Liver (tissue), 9 donors: ENCODE results near the gene DACH1. TPM values are rescaled to one million over a fixed set of nuclear protein-coding genes. Genes with fewer than 3 reads are reported as not detected.

Experiments
- DNase-seq: peaks from one replicate; pipeline ENCODE4 v3.0.0-alpha.2; 2017; ENCODE audit warnings: low spot score
- H3K27ac ChIP-seq, 2 donors: one replicate each; pipeline ENCODE4 v1.7.0; 2013; ENCODE audit warnings: inconsistent platforms in 2 of 2, low read length in 2 of 2, control low read depth in 1 of 2, low read depth in 1 of 2, mild to moderate bottlenecking in 1 of 2
- H3K27me3 ChIP-seq, 4 donors: one replicate each; pipeline versions ENCODE4 v1.6.1 to v1.7.0; 2013; ENCODE audit warnings: low read length in 3 of 4, inconsistent platforms in 1 of 4, mild to moderate bottlenecking in 1 of 4, moderate library complexity in 1 of 4; ENCODE audit not compliant: control insufficient read depth in 4 of 4, insufficient read depth in 4 of 4
- H3K36me3 ChIP-seq, 4 donors: one replicate each; pipeline versions ENCODE4 v1.6.1 to v1.7.0; 2013; ENCODE audit warnings: low read length in 3 of 4, mild to moderate bottlenecking in 3 of 4, low read depth in 1 of 4, moderate library complexity in 1 of 4; ENCODE audit not compliant: control insufficient read depth in 4 of 4, insufficient read depth in 3 of 4
- H3K4me1 ChIP-seq, 4 donors: one replicate each; pipeline versions ENCODE4 v1.6.1 to v1.7.0; 2013; ENCODE audit warnings: low read length in 3 of 4, mild to moderate bottlenecking in 3 of 4, moderate library complexity in 1 of 4; ENCODE audit not compliant: control insufficient read depth in 4 of 4, insufficient read depth in 4 of 4
- H3K4me3 ChIP-seq, 3 donors: one replicate each; pipeline versions ENCODE4 v1.6.1 to v1.7.0; 2013; ENCODE audit warnings: low read length in 3 of 3, control low read depth in 1 of 3, low read depth in 1 of 3, mild to moderate bottlenecking in 1 of 3
- H3K9ac ChIP-seq, 2 donors: one replicate each; pipeline ENCODE4 v1.7.0; 2013; ENCODE audit warnings: low read length in 2 of 2, mild to moderate bottlenecking in 2 of 2, moderate library complexity in 2 of 2, control low read depth in 1 of 2, low read depth in 1 of 2
- H3K9me3 ChIP-seq, 4 donors: one replicate each; pipeline versions ENCODE4 v1.6.1 to v1.7.0; 2013; ENCODE audit warnings: low read length in 3 of 4; ENCODE audit not compliant: control insufficient read depth in 4 of 4
- EGR1 ChIP-seq, 2 donors: IDR thresholded peaks; 2 replicates each; pipeline ENCODE4 v1.6.1; 2016 to 2018; ENCODE audit warnings: antibody characterized with exemption in 2 of 2, low read depth in 2 of 2
- FOXA1 ChIP-seq: IDR thresholded peaks from 2 replicates; pipeline ENCODE4 v1.6.1; 2016; ENCODE audit warnings: antibody characterized with exemption
- GABPA ChIP-seq, 2 donors: IDR thresholded peaks in 1 of 2; conservative IDR thresholded peaks in 1 of 2; 2 replicates each; pipeline ENCODE4 v1.6.1; 2016; ENCODE audit warnings: antibody characterized with exemption in 2 of 2, mild to moderate bottlenecking in 1 of 2, moderate library complexity in 1 of 2
- HNF4A ChIP-seq, 2 donors: conservative IDR thresholded peaks; 2 replicates each; pipeline ENCODE4 v1.6.1; 2016; ENCODE audit warnings: antibody characterized with exemption in 2 of 2, mild to moderate bottlenecking in 2 of 2
- HNF4G ChIP-seq: IDR thresholded peaks from 2 replicates; pipeline ENCODE4 v1.6.1; 2016; ENCODE audit warnings: antibody characterized with exemption
- MAX ChIP-seq: IDR thresholded peaks from 2 replicates; pipeline ENCODE4 v1.6.1; 2016; ENCODE audit warnings: antibody characterized with exemption
- NR2F2 ChIP-seq: IDR thresholded peaks from 2 replicates; pipeline ENCODE4 v1.6.1; 2016; ENCODE audit warnings: antibody characterized with exemption
- RAD21 ChIP-seq, 2 donors: IDR thresholded peaks; 2 replicates each; pipeline ENCODE4 v1.6.1; 2016; ENCODE audit warnings: antibody characterized with exemption in 2 of 2, mild to moderate bottlenecking in 2 of 2
- REST ChIP-seq: IDR thresholded peaks from 2 replicates; pipeline ENCODE4 v1.6.1; 2016; ENCODE audit warnings: antibody characterized with exemption, mild to moderate bottlenecking
- RXRA ChIP-seq, 2 donors: IDR thresholded peaks; 2 replicates each; pipeline ENCODE4 v1.6.1; 2017 to 2018; ENCODE audit warnings: antibody characterized with exemption in 2 of 2, mild to moderate bottlenecking in 1 of 2
- TAF1 ChIP-seq: conservative IDR thresholded peaks from 2 replicates; pipeline ENCODE4 v1.6.1; 2016; ENCODE audit warnings: antibody characterized with exemption, mild to moderate bottlenecking
- YY1 ChIP-seq: IDR thresholded peaks from 2 replicates; pipeline ENCODE4 v1.6.1; 2016; ENCODE audit warnings: antibody characterized with exemption, mild to moderate bottlenecking
- WGBS: extraction: QIAGEN DNeasy Blood & Tissue Kit; methylation state at CpG from one replicate; pipeline ENCODE4 v1.1.7; 2013; 5-methylcytosine and 5-hydroxymethylcytosine counted together
- polyA plus RNA-seq, 2 donors: library from polyadenylated mRNA; stranded (reverse) in 1 of 2; unstranded in 1 of 2; fragments of 200-250 nt in 1 of 2; fragments of >200 nt in 1 of 2; fragmentation: Nextera tagmentation in 1 of 2; extraction: Ambion mirVana in 1 of 2; gene quantifications; one replicate each; pipeline versions ENCODE4 v1.2.1 to v1.2.3, GENCODE V29; 2013 to 2015
- total RNA-seq, 2 donors: library from RNA; depleted of rRNA; stranded (reverse); fragments of >200 nt; gene quantifications; one replicate each; pipeline ENCODE4 v1.2.3, GENCODE V29; 2014
- TF ChIP-seq, protein P1 (sequence below): fragments of 150-350 bp; IDR thresholded peaks from 2 replicates; pipeline ENCODE4 v1.5.1; 2017; ENCODE audit warnings: improper control_type of control experiment, low read depth, low read length; ENCODE audit not compliant: missing input control
- TF ChIP-seq, protein P2 (sequence below): IDR thresholded peaks from 2 replicates; pipeline ENCODE4 v1.6.1; 2016; ENCODE audit warnings: antibody characterized with exemption
- donor health status: healthy.
- donor health status: healthy.
- donor health status: healthy.
- donor health status: healthy.
- donor health status: healthy.

The DACH1 gene
- total and polyA plus RNA-seq, 4 donors = 0.28 to 1.9 (median 0.77) TPM

- no peak for TF ChIP-seq REST
- TF ChIP-seq MAX = no peak
- TF ChIP-seq TAF1 = no peak
These were observed 289.0 kb downstream of the DACH1 start (continued) for GRCh38 chr13:71578048-71578447.

DNA sequence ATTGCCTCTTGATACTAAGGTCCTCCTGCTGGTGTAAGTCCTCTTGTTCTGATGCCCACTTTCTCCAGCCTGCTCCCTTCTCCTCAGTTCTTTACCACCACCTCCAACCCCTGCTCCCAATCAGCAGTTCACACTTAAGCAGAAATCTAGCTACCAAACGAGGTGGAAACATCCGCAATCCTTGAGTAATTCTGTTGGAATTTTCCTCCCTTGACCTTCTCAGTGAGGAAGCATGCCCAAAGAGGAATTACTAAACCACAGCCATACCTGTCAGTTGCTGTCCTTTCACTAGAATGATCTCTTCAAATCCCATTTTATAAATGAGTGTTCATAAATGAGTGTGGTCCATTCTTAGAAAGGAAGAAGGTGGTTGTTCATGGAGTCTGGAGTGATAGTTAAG lies 289.9 kb downstream of the DACH1 start:
- no peak for TF ChIP-seq GABPA (IDR thresholded peaks at IDR 0.05 in 1 of 2, conservative IDR thresholded peaks at IDR 0.05 in 1 of 2)
- TF ChIP-seq MAX = no peak
- TF ChIP-seq, protein P1, sequence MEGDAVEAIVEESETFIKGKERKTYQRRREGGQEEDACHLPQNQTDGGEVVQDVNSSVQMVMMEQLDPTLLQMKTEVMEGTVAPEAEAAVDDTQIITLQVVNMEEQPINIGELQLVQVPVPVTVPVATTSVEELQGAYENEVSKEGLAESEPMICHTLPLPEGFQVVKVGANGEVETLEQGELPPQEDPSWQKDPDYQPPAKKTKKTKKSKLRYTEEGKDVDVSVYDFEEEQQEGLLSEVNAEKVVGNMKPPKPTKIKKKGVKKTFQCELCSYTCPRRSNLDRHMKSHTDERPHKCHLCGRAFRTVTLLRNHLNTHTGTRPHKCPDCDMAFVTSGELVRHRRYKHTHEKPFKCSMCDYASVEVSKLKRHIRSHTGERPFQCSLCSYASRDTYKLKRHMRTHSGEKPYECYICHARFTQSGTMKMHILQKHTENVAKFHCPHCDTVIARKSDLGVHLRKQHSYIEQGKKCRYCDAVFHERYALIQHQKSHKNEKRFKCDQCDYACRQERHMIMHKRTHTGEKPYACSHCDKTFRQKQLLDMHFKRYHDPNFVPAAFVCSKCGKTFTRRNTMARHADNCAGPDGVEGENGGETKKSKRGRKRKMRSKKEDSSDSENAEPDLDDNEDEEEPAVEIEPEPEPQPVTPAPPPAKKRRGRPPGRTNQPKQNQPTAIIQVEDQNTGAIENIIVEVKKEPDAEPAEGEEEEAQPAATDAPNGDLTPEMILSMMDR = no peak
- TF ChIP-seq HNF4A (conservative IDR thresholded peaks at IDR 0.05) = no peak
- TF ChIP-seq HNF4G = no peak
- Histone ChIP-seq H3K27ac (no peak overlapping the region), H3K4me3 (no peak overlapping the region), H3K9me3 (no peaks in the 10 kb centered on the region), H3K27me3 (no peaks in the 10 kb centered on the region), H3K9ac (no peak overlapping the region), H3K36me3 (no peaks in the 10 kb centered on the region), H3K4me1 (no peaks in the 10 kb centered on the region)
- DNase-seq = no peak
- WGBS = 82% methylated on average over 2 of the region's 2 CpGs

GRCh38 chr13:71576571-71576970 lies 290.4 kb downstream of the DACH1 start:
- Histone ChIP-seq H3K4me1 (no peaks in the 10 kb centered on the region), H3K4me3 (no peak overlapping the region), H3K36me3 (no peaks in the 10 kb centered on the region), H3K9me3 (no peaks in the 10 kb centered on the region), H3K27me3 (no peaks in the 10 kb centered on the region), H3K9ac (no peak overlapping the region), H3K27ac (no peak overlapping the region)
- 44% methylated on average over 1 of the region's 1 CpG for WGBS
- no peak for DNase-seq
- TF ChIP-seq MAX (no peak), HNF4G (no peak), RXRA (IDR thresholded peaks at IDR 0.05) (no peak), TAF1 (no peak), RAD21 (IDR thresholded peaks at IDR 0.05) (no peak), YY1 (no peak), FOXA1 (no peak), NR2F2 (no peak), EGR1 (IDR thresholded peaks at IDR 0.05; ENCODE audit: low read depth in 2 of 2) (no peak)
- TF ChIP-seq, protein P1 = no peak
- TF ChIP-seq, protein P2, sequence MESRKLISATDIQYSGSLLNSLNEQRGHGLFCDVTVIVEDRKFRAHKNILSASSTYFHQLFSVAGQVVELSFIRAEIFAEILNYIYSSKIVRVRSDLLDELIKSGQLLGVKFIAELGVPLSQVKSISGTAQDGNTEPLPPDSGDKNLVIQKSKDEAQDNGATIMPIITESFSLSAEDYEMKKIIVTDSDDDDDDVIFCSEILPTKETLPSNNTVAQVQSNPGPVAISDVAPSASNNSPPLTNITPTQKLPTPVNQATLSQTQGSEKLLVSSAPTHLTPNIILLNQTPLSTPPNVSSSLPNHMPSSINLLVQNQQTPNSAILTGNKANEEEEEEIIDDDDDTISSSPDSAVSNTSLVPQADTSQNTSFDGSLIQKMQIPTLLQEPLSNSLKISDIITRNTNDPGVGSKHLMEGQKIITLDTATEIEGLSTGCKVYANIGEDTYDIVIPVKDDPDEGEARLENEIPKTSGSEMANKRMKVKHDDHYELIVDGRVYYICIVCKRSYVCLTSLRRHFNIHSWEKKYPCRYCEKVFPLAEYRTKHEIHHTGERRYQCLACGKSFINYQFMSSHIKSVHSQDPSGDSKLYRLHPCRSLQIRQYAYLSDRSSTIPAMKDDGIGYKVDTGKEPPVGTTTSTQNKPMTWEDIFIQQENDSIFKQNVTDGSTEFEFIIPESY = no peak
